Epithelial cell of prostate (primary cell): ENCODE results near the gene HM13.
"Not testable (repeated sequence)": the region's sequence is repeated elsewhere in the genome, so short reads cannot be mapped to it uniquely, and the experiment has no call there.

Experiments
- DNase-seq: peaks from one replicate; pipeline ENCODE4 v3.0.0-alpha.2; 2011; ENCODE audit warnings: low read depth, low spot score
- H3K27ac ChIP-seq: fragments of 450-650 bp; 2 replicates; pipeline ENCODE4 v1.5.1; 2017; ENCODE audit warnings: mild to moderate bottlenecking

HM13 gene

GRCh38 chr20:31565699-31566318 lies 51.6 kb downstream of the HM13 start:
- peak overlapping the region; percentile 99 for H3K27ac ChIP-seq
- peak; percentile 92 for DNase-seq

DNA sequence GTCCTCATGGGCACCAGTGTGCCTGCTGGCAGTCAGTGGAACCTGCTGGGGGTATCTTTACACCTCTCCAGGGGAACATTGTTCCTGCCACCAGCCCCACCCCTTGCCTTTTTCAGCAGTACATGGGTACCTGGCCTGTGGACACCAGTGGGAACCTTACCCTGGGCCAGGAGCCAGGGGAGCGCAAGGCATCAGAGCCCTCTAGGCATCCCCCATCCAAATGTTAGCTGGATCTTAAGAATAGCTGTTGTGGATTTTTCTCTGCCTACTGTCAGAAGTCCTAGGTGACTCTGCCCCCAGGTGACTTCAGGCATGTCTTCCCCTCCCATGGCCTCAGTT lies 52.0 kb downstream of the HM13 start:
- peak overlapping the region; percentile 99 for H3K27ac ChIP-seq
- no peak for DNase-seq

DNA sequence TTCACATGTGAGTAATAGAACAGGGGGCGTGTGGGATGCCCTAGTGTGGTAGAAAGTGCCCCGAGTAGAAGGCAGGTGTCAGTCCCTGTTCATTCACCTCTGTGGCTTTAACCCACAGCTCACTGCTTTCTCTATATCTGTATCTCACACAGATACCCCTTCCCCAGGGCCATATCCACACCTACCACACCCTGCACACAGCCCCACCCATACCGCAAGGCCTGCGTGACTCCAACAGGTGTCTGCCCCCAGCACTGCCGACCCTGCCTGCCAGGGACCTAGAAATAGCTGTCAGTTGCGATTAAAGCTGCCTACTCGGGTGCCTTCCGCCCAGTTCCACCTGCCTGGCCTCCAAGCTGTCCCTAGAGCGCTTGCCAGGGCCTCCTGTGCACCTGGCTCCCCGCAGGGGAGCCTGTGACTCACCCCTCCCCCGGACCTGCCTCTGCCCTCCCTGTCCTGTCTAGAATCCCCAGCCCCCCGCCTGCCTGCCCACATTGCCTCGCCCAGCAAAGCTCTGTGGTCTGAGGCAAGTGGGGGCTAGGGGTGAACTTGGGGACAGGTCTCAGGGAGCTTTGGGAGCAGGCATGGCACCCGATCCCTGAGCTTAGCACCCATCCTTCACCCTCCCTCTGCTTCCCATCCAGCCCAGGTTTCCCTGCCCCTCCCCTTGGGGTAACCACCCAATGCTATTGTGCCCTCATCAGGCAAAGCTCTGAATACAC lies 52.6 kb downstream of the HM13 start:
- H3K27ac ChIP-seq: peak overlapping the region; percentile 99
- DNase-seq: no peak

DNA sequence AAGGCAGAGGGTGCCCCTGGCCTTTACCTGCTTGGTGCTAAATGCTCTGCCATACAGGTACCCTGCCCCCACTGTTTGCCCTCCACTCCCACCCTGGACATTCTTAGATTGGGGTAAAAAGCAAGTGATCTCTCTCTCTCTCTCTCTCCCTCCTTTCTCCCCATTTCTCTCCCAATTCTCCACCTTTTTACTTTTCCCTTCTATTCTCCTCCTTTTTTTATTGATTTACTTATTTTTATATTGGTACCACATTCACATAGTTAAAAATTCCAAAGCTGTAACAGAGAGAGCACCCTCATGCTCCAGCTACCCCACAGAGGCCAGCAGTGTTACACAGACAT lies 53.1 kb downstream of the HM13 start:
- peak overlapping the region; percentile 99 for H3K27ac ChIP-seq
- DNase-seq: no peak

DNA sequence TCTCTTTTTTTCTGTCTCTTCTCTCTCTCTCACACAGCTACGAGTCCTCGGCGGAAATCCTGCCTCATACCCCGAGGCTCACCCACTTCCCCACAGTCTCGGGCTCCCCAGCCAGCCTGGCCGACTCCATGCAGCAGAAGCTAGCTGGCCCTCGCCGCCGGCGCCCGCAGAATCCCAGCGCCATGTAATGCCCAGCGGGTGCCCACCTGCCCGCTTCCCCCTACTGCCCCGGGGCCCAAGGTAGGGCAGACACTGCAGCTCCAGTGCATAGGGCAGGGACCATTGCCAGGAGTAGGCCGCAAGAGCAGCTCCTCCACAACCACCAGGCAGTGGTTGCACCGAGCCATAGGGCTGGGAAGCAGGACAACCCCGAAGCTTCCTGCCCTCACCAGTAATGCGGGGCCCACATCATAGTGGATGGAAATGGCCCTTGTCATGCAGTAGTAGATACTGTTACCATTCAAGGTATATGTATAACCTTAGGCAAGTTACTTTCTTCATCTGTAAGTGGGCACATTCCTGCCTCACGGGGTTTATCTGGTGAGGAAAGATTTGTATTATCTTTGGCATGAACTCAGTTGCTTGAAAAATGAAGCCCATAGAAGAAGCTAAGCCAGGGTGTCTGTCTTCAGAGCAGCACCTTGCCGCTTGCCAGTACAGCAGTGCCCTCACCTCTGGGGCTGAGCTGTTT lies 53.9 kb downstream of the HM13 start:
- no peak for DNase-seq
- peak overlapping the region; percentile 99 for H3K27ac ChIP-seq

- DNase-seq: no peak
- peak overlapping the region; percentile 99 for H3K27ac ChIP-seq
These were observed 54.5 kb downstream of the HM13 start for GRCh38 chr20:31568773-31569162.

DNA sequence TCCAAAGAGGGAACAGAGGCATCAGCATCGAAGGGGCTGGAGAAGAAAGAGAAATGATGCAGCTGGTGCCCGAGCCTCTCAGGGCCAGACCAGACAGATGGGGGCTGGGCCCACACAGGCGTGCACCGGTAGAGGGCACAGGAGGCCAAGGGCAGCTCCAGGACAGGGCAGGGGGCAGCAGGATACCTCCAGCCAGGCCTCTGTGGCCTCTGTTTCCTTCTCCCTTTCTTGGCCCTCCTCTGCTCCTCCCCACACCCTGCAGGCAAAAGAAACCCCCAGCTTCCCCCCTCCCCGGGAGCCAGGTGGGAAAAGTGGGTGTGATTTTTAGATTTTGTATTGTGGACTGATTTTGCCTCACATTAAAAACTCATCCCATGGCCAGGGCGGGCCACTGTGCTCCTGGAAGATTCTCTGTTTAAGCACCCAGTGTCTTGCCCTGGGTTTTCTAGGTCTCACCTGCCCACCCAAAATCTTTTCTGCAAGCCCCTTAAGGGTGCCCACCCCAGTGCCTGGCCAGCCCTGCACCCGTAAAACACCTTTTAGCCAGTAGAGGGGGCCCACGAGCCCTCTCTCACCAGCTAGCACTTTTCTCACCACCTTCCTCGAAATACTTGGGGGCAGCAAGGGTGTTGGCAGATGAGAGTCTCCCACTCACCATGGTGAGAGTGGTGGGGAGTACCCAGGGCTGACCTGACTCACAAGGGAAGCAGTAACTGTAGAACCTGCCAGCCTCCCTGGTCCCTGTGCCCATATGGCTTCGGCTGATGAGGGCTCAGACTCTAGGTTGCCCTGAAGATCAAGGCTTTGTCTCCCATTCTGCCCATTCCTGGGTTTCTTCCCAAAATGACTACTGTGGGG lies 55.1 kb downstream of the HM13 start:
- no peak for DNase-seq
- H3K27ac ChIP-seq: peak overlapping the region; percentile 99

GRCh38 chr20:31570021-31570463 lies 55.8 kb downstream of the HM13 start:
- peak overlapping the region; percentile 99 for H3K27ac ChIP-seq
- DNase-seq: no peak

GRCh38 chr20:31570735-31571617 lies 56.7 kb downstream of the HM13 start:
- no peak for DNase-seq
- H3K27ac ChIP-seq: peak overlapping the region; percentile 99

GRCh38 chr20:31572042-31572700 lies 57.9 kb downstream of the HM13 start:
- H3K27ac ChIP-seq: peak overlapping the region; percentile 99
- DNase-seq: no peak

DNA sequence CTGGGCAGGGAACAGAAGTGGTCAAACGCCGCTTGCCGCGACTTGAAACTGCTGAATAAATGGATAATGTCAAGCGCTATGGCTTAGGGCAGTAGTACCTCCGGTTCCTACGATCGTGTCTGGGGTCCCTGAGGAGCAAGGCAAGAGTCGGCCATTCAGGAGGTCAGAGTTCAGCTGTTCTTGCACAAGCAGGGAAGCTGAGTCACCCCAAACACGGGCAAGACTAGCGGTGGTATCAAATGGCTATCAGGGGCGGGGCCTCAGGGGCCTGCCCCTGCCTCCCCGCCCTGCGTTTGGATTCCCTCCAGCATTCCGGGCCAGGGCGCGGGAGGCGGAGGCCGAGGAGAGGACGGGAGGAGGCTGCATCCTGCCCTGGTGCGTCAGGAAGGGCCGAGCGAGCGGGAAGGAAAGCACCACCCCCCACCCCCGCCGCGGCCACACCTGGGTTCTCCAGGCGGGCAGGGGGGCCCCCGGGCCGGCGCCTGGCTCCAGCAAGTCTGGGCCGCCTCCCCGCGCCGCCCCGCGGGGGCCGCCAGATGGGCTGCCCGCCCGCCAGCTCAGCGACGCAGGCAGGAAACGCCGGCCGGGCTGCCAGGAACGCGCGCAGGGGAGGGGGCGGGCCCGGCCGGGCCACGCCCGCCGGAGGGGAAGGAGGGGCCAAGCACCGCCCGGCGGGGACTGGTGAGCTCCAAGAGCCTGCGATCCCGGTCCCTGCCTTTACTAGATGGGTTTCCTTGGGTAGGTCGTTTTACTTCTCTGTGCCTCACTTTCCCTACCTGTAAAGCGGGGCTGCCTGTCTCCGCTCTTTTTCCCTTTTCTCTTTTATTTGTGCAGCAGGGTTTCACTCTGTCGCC lies 58.7 kb downstream of the HM13 start:
- DNase-seq: peak; percentile 93
- peak overlapping the region; percentile 99 for H3K27ac ChIP-seq

DNA sequence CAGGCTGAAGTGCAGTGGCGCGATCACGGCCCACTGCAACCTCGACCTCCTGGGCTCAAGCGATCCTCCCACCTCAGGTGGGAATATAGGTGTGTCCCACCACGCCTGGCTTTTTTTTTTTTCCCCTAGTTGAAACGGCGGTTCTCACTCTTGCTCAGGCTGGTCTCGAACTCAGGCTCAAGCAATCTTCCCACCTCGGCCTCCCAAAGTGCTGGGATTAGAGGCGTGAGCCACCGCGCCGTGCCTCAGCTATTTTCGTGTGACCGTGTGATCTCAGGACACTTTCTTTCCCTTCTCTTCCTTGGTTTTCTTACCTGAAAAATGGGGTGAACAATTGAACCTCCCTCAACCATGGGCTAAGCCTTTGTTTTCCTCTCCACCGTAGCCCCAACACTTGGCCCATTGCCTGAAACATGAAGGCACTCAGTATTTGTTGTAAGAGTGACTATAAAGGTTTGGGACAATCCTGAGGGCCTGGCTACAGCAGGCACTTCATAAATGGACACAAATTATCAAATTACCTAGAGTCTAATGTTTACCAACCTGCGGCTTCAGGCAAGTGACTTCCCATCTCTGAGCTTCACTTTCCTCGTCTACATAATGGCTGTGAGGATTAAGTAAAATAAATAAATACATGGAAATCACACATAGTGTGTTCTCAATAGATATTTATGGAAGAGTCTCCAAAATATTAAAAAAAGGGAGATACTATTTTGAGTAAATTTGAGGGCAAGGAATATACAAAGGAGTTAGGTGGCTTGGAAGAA lies 59.5 kb downstream of the HM13 start:
- DNase-seq: no peak
- peak overlapping the region; percentile 99 for H3K27ac ChIP-seq

- not testable (repeated sequence) for H3K27ac ChIP-seq, DNase-seq
These were observed 60.7 kb downstream of the HM13 start for GRCh38 chr20:31574986-31575385.

- H3K27ac ChIP-seq: no peak overlapping the region
- DNase-seq: no peak
These were observed 62.5 kb downstream of the HM13 start for GRCh38 chr20:31576751-31577150.

- H3K27ac ChIP-seq: no peak overlapping the region
- DNase-seq: no peak
These were observed 63.0 kb downstream of the HM13 start for GRCh38 chr20:31577194-31577593.

DNA sequence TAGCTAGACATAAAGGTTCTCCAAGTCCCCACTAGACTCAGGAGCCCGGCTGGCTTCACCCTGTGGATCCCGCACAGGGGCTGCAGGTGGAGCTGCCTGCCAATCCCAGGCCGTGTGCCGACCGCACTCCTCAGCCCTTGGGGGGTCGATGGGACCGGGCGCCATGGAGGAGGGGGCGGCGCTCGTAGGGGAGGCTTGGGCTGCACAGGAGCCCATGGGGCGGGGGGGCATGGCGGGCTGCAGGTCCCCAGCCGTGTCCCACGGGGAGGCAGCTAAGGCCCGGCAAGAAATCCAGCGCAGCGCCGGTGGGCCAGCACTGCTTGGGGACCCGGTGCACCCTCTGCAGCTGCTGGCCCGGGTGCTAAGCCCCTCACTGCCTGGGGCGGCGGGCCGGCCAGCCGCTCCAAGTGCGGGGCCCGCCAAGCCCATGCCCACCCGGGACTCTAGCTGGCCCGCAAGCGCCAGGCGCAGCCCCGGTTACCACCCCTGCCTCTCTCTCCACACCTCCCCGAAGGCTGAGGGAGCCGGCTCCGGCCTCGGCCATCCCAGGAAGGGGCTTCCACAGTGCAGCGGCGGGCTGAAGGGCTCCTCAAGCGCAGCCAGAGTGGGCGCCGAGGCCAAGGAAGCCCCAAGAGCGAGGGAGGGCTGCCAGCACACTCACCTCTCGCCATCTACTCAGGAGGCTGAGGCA lies 64.4 kb downstream of the HM13 start:
- no peak overlapping the region for H3K27ac ChIP-seq
- no peak for DNase-seq

GRCh38 chr20:31579245-31579644 lies 65.0 kb downstream of the HM13 start:
- DNase-seq: no peak
- no peak overlapping the region for H3K27ac ChIP-seq
